WTC11 (cell line): ENCODE results near the gene R3HDM4. TPM values are rescaled to one million over a fixed set of nuclear protein-coding genes. Genes with fewer than 3 reads are reported as not detected.

Experiments
- ATAC-seq: fragments of 200-7000 bp; cut with Tn5 transposase; 2 replicates; pipeline ENCODE4 v1.10.0; 2021; ENCODE audit warnings: mild to moderate bottlenecking, moderate library complexity
- CTCF ChIA-PET: fragments of 300-600 bp; sonication (Branson Sonifier 250); formaldehyde crosslinking; loops from one replicate; lab custom pipeline; 2021; ENCODE audit warnings: antibody characterized with exemption; lab: Charles Lee
- POLR2A ChIA-PET: fragments of 350-600 bp; sonication (Branson Sonifier 250); formaldehyde crosslinking; loops from one replicate; lab custom pipeline; 2021; ENCODE audit warnings: antibody characterized with exemption; lab: Charles Lee
- DNase-seq: peaks from one replicate; pipeline ENCODE4 v3.0.0; 2021; ENCODE audit warnings: low spot score
- H3K27ac Mint-ChIP-seq: 2 replicates; pipeline ENCODE4 v1.8.0; 2021; ENCODE audit warnings: mixed read lengths
- H3K27me3 Mint-ChIP-seq: 2 replicates; pipeline ENCODE4 v1.8.0; 2021; ENCODE audit warnings: low read depth, mild to moderate bottlenecking, moderate library complexity, mixed read lengths
- H3K36me3 Mint-ChIP-seq: 2 replicates; pipeline ENCODE4 v1.8.0; 2021; ENCODE audit warnings: mixed read lengths
- H3K4me1 Mint-ChIP-seq: 2 replicates; pipeline ENCODE4 v1.8.0; 2022; ENCODE audit warnings: mixed read lengths
- H3K4me3 Mint-ChIP-seq: 2 replicates; pipeline ENCODE4 v1.8.0; 2021; ENCODE audit warnings: mild to moderate bottlenecking, moderate library complexity, mixed read lengths
- H3K9me3 Mint-ChIP-seq: 2 replicates; pipeline ENCODE4 v1.8.0; 2021; ENCODE audit warnings: mixed read lengths
- CTCF ChIP-seq: fragments of 200-600 bp; IDR thresholded peaks from 2 replicates; pipeline ENCODE4 v1.8.0; 2022; ENCODE audit warnings: antibody characterized with exemption
- ESRRA ChIP-seq: sonication (generic); formaldehyde crosslinking; IDR thresholded peaks from 2 replicates; pipeline ENCODE4 v1.8.1; 2022; ENCODE audit warnings: mild to moderate bottlenecking, missing genetic modification reagents, borderline replicate concordance
- ETV6 ChIP-seq: sonication (generic); formaldehyde crosslinking; IDR thresholded peaks from 2 replicates; pipeline ENCODE4 v1.8.1; 2022; ENCODE audit warnings: mild to moderate bottlenecking, missing genetic modification reagents
- FOXK1 ChIP-seq: sonication (generic); formaldehyde crosslinking; IDR thresholded peaks from 2 replicates; pipeline ENCODE4 v1.8.0; 2022; ENCODE audit warnings: mild to moderate bottlenecking, moderate library complexity, missing genetic modification reagents
- FOXP4 ChIP-seq: sonication (generic); formaldehyde crosslinking; IDR thresholded peaks from 2 replicates; pipeline ENCODE4 v1.8.0; 2022; ENCODE audit warnings: mild to moderate bottlenecking, missing genetic modification reagents
- GTF2I ChIP-seq: fragments of 250-450 bp; sonication (Bioruptor Pico); conservative IDR thresholded peaks from 2 replicates; pipeline ENCODE4 v1.4.0; 2021; ENCODE audit warnings: mild to moderate bottlenecking
- HMGXB4 ChIP-seq: sonication (generic); formaldehyde crosslinking; IDR thresholded peaks from 2 replicates; pipeline ENCODE4 v1.8.1; 2023; ENCODE audit warnings: mild to moderate bottlenecking, moderate library complexity, missing genetic modification reagents
- KAT7 ChIP-seq: sonication (generic); formaldehyde crosslinking; IDR thresholded peaks from 2 replicates; pipeline ENCODE4 v1.8.1; 2023; ENCODE audit warnings: missing genetic modification reagents, mild to moderate bottlenecking, borderline replicate concordance
- NR1H2 ChIP-seq: sonication (generic); formaldehyde crosslinking; IDR thresholded peaks from 2 replicates; pipeline ENCODE4 v1.9.0; 2021; ENCODE audit warnings: mild to moderate bottlenecking, moderate library complexity, missing genetic modification reagents
- NR2C2 ChIP-seq: sonication (generic); formaldehyde crosslinking; IDR thresholded peaks from 2 replicates; pipeline ENCODE4 v1.8.0; 2022; ENCODE audit warnings: mild to moderate bottlenecking, missing genetic modification reagents
- OVOL2 ChIP-seq: fragments of 250-450 bp; sonication (Bioruptor Pico); IDR thresholded peaks from 2 replicates; pipeline ENCODE4 v1.9.0; 2021; ENCODE audit warnings: mild to moderate bottlenecking, borderline replicate concordance
- USF1 ChIP-seq: sonication (generic); formaldehyde crosslinking; IDR thresholded peaks from 2 replicates; pipeline ENCODE4 v1.8.0; 2022; ENCODE audit warnings: mild to moderate bottlenecking, missing genetic modification reagents
- USF2 ChIP-seq: sonication (generic); formaldehyde crosslinking; IDR thresholded peaks from 2 replicates; pipeline ENCODE4 v1.8.1; 2023; ENCODE audit warnings: mild to moderate bottlenecking, missing genetic modification reagents, moderate library complexity
- ZBTB21 ChIP-seq: sonication (generic); formaldehyde crosslinking; IDR thresholded peaks from 2 replicates; pipeline ENCODE4 v1.8.1; 2023; ENCODE audit warnings: mild to moderate bottlenecking, missing genetic modification reagents, borderline replicate concordance
- ZNF121 ChIP-seq: sonication (generic); formaldehyde crosslinking; IDR thresholded peaks from 2 replicates; pipeline ENCODE4 v1.8.0; 2023; ENCODE audit warnings: missing genetic modification reagents
- ZNF512 ChIP-seq: sonication (generic); formaldehyde crosslinking; IDR thresholded peaks from 2 replicates; pipeline ENCODE4 v1.8.1; 2022; ENCODE audit warnings: missing genetic modification reagents, borderline replicate concordance
- total RNA-seq: library from RNA; stranded (reverse); gene quantifications from 3 replicates; pipeline ENCODE4 v1.2.3, GENCODE V29; 2021

R3HDM4 gene
- total RNA-seq, 1 experiment from 2014 or later: 99.5 TPM

GRCh38 chr19:926589-927350, 13.8 kb upstream of the R3HDM4 start (continued):
- TF ChIP-seq HMGXB4 (CRISPR knock-in tag) (no peak), OVOL2 (CRISPR knock-in tag) (no peak), ESRRA (no peak)

- Mint-ChIP-seq H3K27ac (no peak overlapping the region), H3K4me3 (peak overlapping the region; percentile 61), H3K4me1 (peaks cover 16% of the 10 kb centered on the region), H3K36me3 (peaks cover 11% of the 10 kb centered on the region), H3K9me3 (no peaks in the 10 kb centered on the region), H3K27me3 (peaks cover 13% of the 10 kb centered on the region)
- ChIA-PET CTCF (no interaction called here), POLR2A (no interaction called here)
- no peak for TF ChIP-seq ZBTB21 (CRISPR knock-in tag)
- TF ChIP-seq CTCF: no peak
- TF ChIP-seq NR1H2 (CRISPR knock-in tag): no peak
- no peak for ATAC-seq
- DNase-seq: no peak
Observed at GRCh38 chr19:926323-926588, 13.2 kb upstream of the R3HDM4 start.

- TF ChIP-seq ZNF121 (CRISPR knock-in tag): peak; percentile 97
- 0 out of 2 replicates have a peak, but pooled peaks have one; percentile 60 for TF ChIP-seq KAT7 (CRISPR knock-in tag)
- peak; percentile 5; the same call in 1 of the 2 replicates for TF ChIP-seq ETV6 (CRISPR knock-in tag)
- no peak for TF ChIP-seq NR2C2 (CRISPR knock-in tag)
- POLR2A ChIA-PET: no interaction called here
Observed at GRCh38 chr19:925526-926322, 12.7 kb upstream of the R3HDM4 start, which contains the start of gene ARID3A. TSS of gene ARID3A (plus strand) at chr19:926035. CDS start at chr19:929529, 3,494 bp downstream.

GRCh38 chr19:925087-925525, 12.1 kb upstream of the R3HDM4 start:
- Mint-ChIP-seq H3K36me3 (peaks cover 4% of the 10 kb centered on the region), H3K9me3 (no peaks in the 10 kb centered on the region), H3K27me3 (peaks cover 24% of the 10 kb centered on the region), H3K4me1 (peaks cover 18% of the 10 kb centered on the region), H3K27ac (no peak overlapping the region), H3K4me3 (peak overlapping the region; percentile 75)
- POLR2A ChIA-PET: interaction anchor here (1.4 kb wide), 1 partner anchor 59 kb away, joined by 4 read pairs; the partner anchor contains the start of gene WDR18
- ATAC-seq: peak; percentile 62
- CTCF ChIA-PET: interaction anchor here (0.8 to 2.2 kb wide), 3 partner anchors 9 to 97 kb away, joined by 3 to 9 read pairs (median 3); no protein-coding TSS in a partner anchor
- no peak for DNase-seq
- peak; percentile 66; the same call in 1 of the 2 replicates for TF ChIP-seq USF2 (CRISPR knock-in tag)
- TF ChIP-seq FOXP4 (CRISPR knock-in tag): peak; percentile 62; the same call in 1 of the 2 replicates
- no peak for TF ChIP-seq ZNF512 (CRISPR knock-in tag)
- peak; percentile 73 for TF ChIP-seq USF1 (CRISPR knock-in tag)
- TF ChIP-seq ETV6 (CRISPR knock-in tag): 0 out of 2 replicates have a peak, but pooled peaks have one; percentile 18
- peak; percentile 98 for TF ChIP-seq GTF2I
- TF ChIP-seq FOXK1 (CRISPR knock-in tag): 0 out of 2 replicates have a peak, but pooled peaks have one; percentile 29

More at GRCh38 chr19:925526-926322, 12.7 kb upstream of the R3HDM4 start, which contains the start of gene ARID3A:
- peaks cover 6% of the 10 kb centered on the region for H3K36me3 Mint-ChIP-seq
- DNase-seq (peak; percentile 85), ATAC-seq (no peak)
- H3K27ac Mint-ChIP-seq: no peak within 1 kb of the TSS
- H3K27me3 Mint-ChIP-seq: peaks cover 18% of the 10 kb centered on the region
- peak within 1 kb of the TSS; percentile 75 for H3K4me3 Mint-ChIP-seq
- H3K4me1 Mint-ChIP-seq: peaks cover 17% of the 10 kb centered on the region
- no peaks in the 10 kb centered on the region for H3K9me3 Mint-ChIP-seq
- CTCF ChIA-PET: interaction anchor here (1.1 kb wide), 1 partner anchor 96 kb away, joined by 3 read pairs; no protein-coding TSS in a partner anchor
